Endothelial cell of umbilical vein (primary cell): ENCODE measurements around the gene PAX5. TPM values are rescaled to one million over a fixed set of nuclear protein-coding genes. Genes with fewer than 3 reads are reported as not detected.

Experiments
- BruUV-seq: library from RNA; stranded (reverse); fragments of 400-500 nt; replicated peaks from 2 replicates; lab custom pipeline; 2021; lab: Mats Ljungman, UMichigan
- CTCF ChIA-PET: fragments of 300-600, 350-600 bp; sonication (Branson Sonifier 250); formaldehyde crosslinking; loops from one replicate; lab custom pipeline; 2021; ENCODE audit warnings: antibody characterized with exemption, inconsistent platforms; lab: Charles Lee
- POLR2A ChIA-PET: fragments of 300-600, 350-600 bp; sonication (Branson Sonifier 250); formaldehyde crosslinking; loops from one replicate; lab custom pipeline; 2021; ENCODE audit warnings: antibody characterized with exemption, inconsistent platforms; lab: Charles Lee
- DNase-seq: peaks from one replicate; pipeline ENCODE4 v3.0.0-alpha.2; 2011; ENCODE audit warnings: low read depth, low spot score
- FAIRE-seq: peaks from 2 replicates; lab custom pipeline; 2011; peaks lifted over from hg19 to GRCh38; lab: Jason Lieb, UNC
- H2AFZ ChIP-seq: 2 replicates; pipeline ENCODE4 v1.6.0; 2012; ENCODE audit warnings: low read depth, low read length, control low read depth, inconsistent platforms
- H3K27ac ChIP-seq: 2 replicates; pipeline ENCODE4 v1.5.1; 2011; ENCODE audit warnings: low read depth, mild to moderate bottlenecking, control low read depth, low read length, moderate library complexity; ENCODE audit not compliant: insufficient read depth
- H3K27me3 ChIP-seq, 2 experiments: 2 replicates each; pipeline versions ENCODE4 v1.6.0 to v1.6.1; 2011; ENCODE audit warnings: low read length in 2 of 2, mixed read lengths in 1 of 2; ENCODE audit not compliant: control insufficient read depth in 2 of 2, insufficient read depth in 2 of 2
- H3K36me3 ChIP-seq, 2 experiments: 2 replicates in 1 of 2; 3 replicates in 1 of 2; pipeline ENCODE4 v1.5.1; 2011; ENCODE audit warnings: low read length in 2 of 2, mild to moderate bottlenecking in 1 of 2, moderate library complexity in 1 of 2; ENCODE audit not compliant: control insufficient read depth in 2 of 2, insufficient read depth in 2 of 2; ENCODE audit errors: extremely low read depth in 1 of 2
- H3K4me1 ChIP-seq: 3 replicates; pipeline ENCODE4 v1.5.1; 2011; ENCODE audit warnings: mild to moderate bottlenecking, low read length; ENCODE audit not compliant: control insufficient read depth, insufficient read depth; ENCODE audit errors: extremely low read depth
- H3K4me2 ChIP-seq: 2 replicates; pipeline ENCODE4 v1.6.1; 2011; ENCODE audit warnings: low read length, control low read depth, mixed read lengths; ENCODE audit not compliant: insufficient read depth
- H3K4me3 ChIP-seq, 3 experiments: fragments of 200-600 bp in 1 of 3; sonication (generic), shearing (Covaris generic) in 1 of 3; replicated peaks in 1 of 3; 2 replicates each; pipeline ENCODE4 v1.5.1; 2011 to 2016; ENCODE audit warnings: control low read depth in 3 of 3, low read length in 3 of 3, mild to moderate bottlenecking in 2 of 3, inconsistent platforms in 1 of 3, low read depth in 1 of 3, moderate library complexity in 1 of 3; ENCODE audit not compliant: insufficient read depth in 1 of 3
- H3K79me2 ChIP-seq: 2 replicates; pipeline ENCODE4 v1.6.0; 2012; ENCODE audit warnings: low read length, inconsistent platforms; ENCODE audit not compliant: control insufficient read depth, insufficient read depth
- H3K9ac ChIP-seq: replicated peaks from 2 replicates; pipeline ENCODE3; 2011; ENCODE audit warnings: low read length, control low read depth; ENCODE audit not compliant: insufficient read depth; ENCODE audit errors: extremely low read depth
- H3K9me1 ChIP-seq: replicated peaks from 3 replicates; pipeline ENCODE4 v1.6.0; 2011; ENCODE audit warnings: mild to moderate bottlenecking, low read length; ENCODE audit not compliant: control insufficient read depth, insufficient read depth; ENCODE audit errors: extremely low read depth
- H3K9me3 ChIP-seq: replicated peaks from 2 replicates; pipeline ENCODE4 v1.5.1; 2012; ENCODE audit warnings: low read length, inconsistent platforms; ENCODE audit not compliant: control insufficient read depth, insufficient read depth
- H4K20me1 ChIP-seq: replicated peaks from 2 replicates; pipeline ENCODE3; 2011; ENCODE audit warnings: mild to moderate bottlenecking, low read length; ENCODE audit not compliant: control insufficient read depth, insufficient read depth; ENCODE audit errors: extremely low read depth
- CTCF ChIP-seq, 2 donors: IDR thresholded peaks; 1 replicate in 1 of 2; 2 replicates in 1 of 2; pipeline ENCODE4 v1.5.1; 2011; ENCODE audit warnings: low read length in 2 of 2, mild to moderate bottlenecking in 2 of 2, moderate library complexity in 2 of 2, control low read depth in 1 of 2, inconsistent platforms in 1 of 2, low read depth in 1 of 2; ENCODE audit not compliant: insufficient read depth in 1 of 2; ENCODE audit errors: extremely low read depth in 1 of 2
- EZH2 ChIP-seq: IDR thresholded peaks from 2 replicates; pipeline ENCODE4 v1.6.1; 2012; ENCODE audit warnings: borderline replicate concordance, low read depth, mild to moderate bottlenecking, moderate library complexity, low read length, inconsistent platforms; ENCODE audit not compliant: severe bottlenecking
- FOS ChIP-seq: IDR thresholded peaks from 2 replicates; pipeline ENCODE4 v1.6.1; 2011; ENCODE audit warnings: mild to moderate bottlenecking, low read length, moderate library complexity, borderline replicate concordance; ENCODE audit not compliant: insufficient read depth
- GATA2 ChIP-seq: IDR thresholded peaks from 2 replicates; pipeline ENCODE4 v1.7.0; 2011; ENCODE audit warnings: low read depth, mild to moderate bottlenecking, moderate library complexity, mixed read lengths, low read length; ENCODE audit not compliant: insufficient read length, insufficient read depth
- JUN ChIP-seq: IDR thresholded peaks from 2 replicates; pipeline ENCODE4 v1.6.1; 2011; ENCODE audit warnings: borderline replicate concordance, low read depth; ENCODE audit not compliant: insufficient read length, insufficient read depth
- MAX ChIP-seq: IDR thresholded peaks from 2 replicates; pipeline ENCODE4 v1.6.1; 2011; ENCODE audit not compliant: insufficient read depth, insufficient read length
- MYC ChIP-seq: IDR thresholded peaks from one replicate; pipeline ENCODE4 v1.6.1; 2011; ENCODE audit warnings: mild to moderate bottlenecking, low read depth, low read length
- POLR2A ChIP-seq: IDR thresholded peaks from 2 replicates; pipeline ENCODE4 v1.6.1; 2012; ENCODE audit warnings: low read depth, mild to moderate bottlenecking, control low read depth, low read length
- POLR2AphosphoS5 ChIP-seq: IDR thresholded peaks from 2 replicates; pipeline ENCODE4 v1.6.1; 2012; ENCODE audit warnings: low read depth, mild to moderate bottlenecking, control low read depth, low read length, moderate library complexity; ENCODE audit not compliant: insufficient read depth
- dilution Hi-C: fragments of 300-500 bp; cut with MboI; formaldehyde crosslinking; loops from one replicate; pipeline ENCODE4 v1.15.0; 2019; ENCODE audit warnings: low sequenced_read_pairs; ENCODE audit not compliant: extremely low pct_ligation_motif_present
- intact Hi-C: fragments of 100-400 bp; cut with micrococcal nuclease; formaldehyde crosslinking; loops from one replicate; pipeline ENCODE4 v1.10.0; 2022
- polyA plus RNA-seq, 4 experiments: library from polyadenylated mRNA; depleted of rRNA in 3 of 4; stranded (reverse) in 3 of 4; unstranded in 1 of 4; fragments of >200 nt; gene quantifications; 2 replicates each; pipeline versions ENCODE4 v1.2.1 to v1.2.3, GENCODE V29; 2011 to 2012; ENCODE audit warnings: missing spikeins in 1 of 4
- total RNA-seq: library from RNA; stranded (reverse); gene quantifications from 2 replicates; pipeline ENCODE4 v1.2.3, GENCODE V29; 2021

PAX5 gene
- total and polyA plus RNA-seq, 2 donors (not counting 3 experiments of a cell fraction or from before 2014, with no cell fraction given): not detected

GRCh38 chr9:36847781-36848673 is 186.0 kb downstream of the PAX5 start:
- H3K27ac ChIP-seq: no peak overlapping the region
- H3K9ac ChIP-seq: no peak overlapping the region
- BruUV-seq: no TSS peak
- no peaks in the 10 kb centered on the region for H3K9me1 ChIP-seq
- no peaks in the 10 kb centered on the region for H3K4me1 ChIP-seq
- H3K4me3 ChIP-seq: no peak overlapping the region
- H3K36me3 ChIP-seq: no peaks in the 10 kb centered on the region
- peaks cover 0 to 7% of the 10 kb centered on the region in 2 experiments for H3K27me3 ChIP-seq
- no peak for TF ChIP-seq POLR2A
- TF ChIP-seq MYC: no peak
- no peak for TF ChIP-seq GATA2
- TF ChIP-seq FOS: no peak
- no peak for TF ChIP-seq JUN
- no peak for TF ChIP-seq MAX
- no peak for TF ChIP-seq POLR2AphosphoS5
- TF ChIP-seq CTCF (IDR thresholded peaks at IDR 0.05; ENCODE audit: extremely low read depth in 1 of 2, insufficient read depth in 1 of 2, low read depth in 1 of 2, low read length in 2 of 2): no peak
- TF ChIP-seq EZH2: no peak
- H3K9me3 ChIP-seq: no peaks in the 10 kb centered on the region
- DNase-seq: no peak
- intact Hi-C loops (no loop called here), dilution Hi-C loops (no loop called here)
- FAIRE-seq: no peak
- ChIA-PET CTCF (no interaction called here), POLR2A (no interaction called here)
- H3K4me2 ChIP-seq: no peak overlapping the region
- no peaks in the 10 kb centered on the region for H4K20me1 ChIP-seq
- no peak overlapping the region for H2AFZ ChIP-seq
- no peaks in the 10 kb centered on the region for H3K79me2 ChIP-seq
